Stimulated activated naive CD8-positive, alpha-beta T cell treated with anti-CD3 and anti-CD28 coated beads, Interleukin-15, Interleukin-2, amounts not matched to agents 100 U/mL and 50 U/mL, for 24 hours (primary cell): ENCODE results near the gene POLD4.
"Not testable (repeated sequence)": the region's sequence is repeated elsewhere in the genome, so short reads cannot be mapped to it uniquely, and the experiment has no call there.

Experiments used
- ATAC-seq: fragments of 150-1000 bp; cut with Tn5 transposase; one replicate; pipeline ENCODE4 v1.10.0; 2021
- DNase-seq: peaks from one replicate; pipeline ENCODE4 v3.0.0; 2021

POLD4 gene

DNA sequence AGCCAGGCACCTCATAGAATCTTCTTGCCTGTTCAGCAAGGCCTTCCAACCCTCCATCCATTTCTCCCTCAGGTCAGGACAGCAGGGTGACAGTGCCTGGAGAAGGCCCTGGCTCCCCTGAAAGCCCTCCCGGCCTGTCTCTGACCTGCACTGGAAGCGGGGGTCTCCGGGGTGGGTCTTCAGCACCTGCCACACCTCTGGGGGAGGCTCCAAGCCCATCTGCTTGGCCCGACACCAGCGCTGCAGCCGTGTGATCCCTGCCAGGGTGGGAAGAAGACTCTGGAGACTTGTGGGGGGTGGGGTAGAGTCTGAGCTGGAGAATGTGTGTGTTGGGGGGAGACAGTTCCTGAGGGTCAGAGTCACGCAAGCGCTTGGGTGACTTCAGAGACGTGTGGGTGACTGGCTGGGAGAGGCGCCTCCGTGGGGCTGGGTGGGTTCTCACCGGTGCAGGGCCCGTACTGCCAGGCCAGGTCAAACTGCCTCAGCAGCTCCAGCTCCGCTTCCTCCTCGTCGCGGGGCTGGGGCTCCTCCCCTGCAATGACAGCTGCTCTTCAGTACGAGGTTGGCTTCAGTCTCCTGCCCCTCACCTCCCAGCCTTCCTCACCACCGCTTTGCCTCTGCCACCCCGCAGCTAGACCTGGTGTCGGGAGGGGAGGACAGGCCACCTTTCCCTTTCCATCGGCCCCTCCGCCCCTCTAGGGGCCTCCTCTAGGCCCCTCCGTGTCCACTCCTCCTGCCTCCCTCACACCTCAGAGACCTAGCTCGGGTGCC, 615 bp downstream of the POLD4 start:
- peak; percentile 20 for ATAC-seq
- peak; percentile 62 for DNase-seq

DNA sequence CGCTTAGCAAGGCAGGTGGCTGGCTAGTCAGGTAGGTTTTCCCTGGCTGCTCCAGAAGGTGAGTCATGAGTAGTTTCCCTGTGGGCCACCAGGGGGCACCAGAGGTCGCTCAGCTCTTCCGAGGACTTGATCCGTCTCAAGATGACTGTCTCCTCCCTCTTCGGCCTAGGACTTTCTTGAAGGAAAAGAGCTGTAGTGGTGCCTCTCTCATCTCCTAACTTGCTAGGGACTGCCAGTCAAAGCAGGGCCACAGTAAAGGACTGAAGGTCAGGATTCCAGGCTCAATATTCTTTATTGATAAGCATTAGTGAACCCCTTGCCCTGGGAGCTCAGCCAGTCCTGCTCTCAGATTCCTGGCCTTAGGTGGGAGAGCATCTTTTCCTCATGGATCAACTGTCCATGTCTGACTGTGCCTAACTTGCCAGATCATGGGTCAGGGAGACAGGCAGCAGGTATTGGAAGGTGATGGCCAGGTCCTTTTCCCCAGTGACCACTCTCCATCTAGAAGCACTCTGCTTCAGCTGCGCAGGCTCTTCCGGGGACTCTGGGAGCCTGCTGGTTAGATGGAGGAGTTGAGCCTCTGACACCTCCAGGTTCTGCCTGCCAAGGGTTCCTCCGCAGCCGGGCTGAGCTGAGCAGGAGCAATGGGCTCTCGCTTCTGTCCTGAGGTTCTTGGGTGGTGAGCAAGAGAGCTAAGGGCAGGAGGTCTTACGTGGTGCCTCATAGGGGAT, 1.9 kb downstream of the POLD4 start:
- ATAC-seq, result no peak

DNA sequence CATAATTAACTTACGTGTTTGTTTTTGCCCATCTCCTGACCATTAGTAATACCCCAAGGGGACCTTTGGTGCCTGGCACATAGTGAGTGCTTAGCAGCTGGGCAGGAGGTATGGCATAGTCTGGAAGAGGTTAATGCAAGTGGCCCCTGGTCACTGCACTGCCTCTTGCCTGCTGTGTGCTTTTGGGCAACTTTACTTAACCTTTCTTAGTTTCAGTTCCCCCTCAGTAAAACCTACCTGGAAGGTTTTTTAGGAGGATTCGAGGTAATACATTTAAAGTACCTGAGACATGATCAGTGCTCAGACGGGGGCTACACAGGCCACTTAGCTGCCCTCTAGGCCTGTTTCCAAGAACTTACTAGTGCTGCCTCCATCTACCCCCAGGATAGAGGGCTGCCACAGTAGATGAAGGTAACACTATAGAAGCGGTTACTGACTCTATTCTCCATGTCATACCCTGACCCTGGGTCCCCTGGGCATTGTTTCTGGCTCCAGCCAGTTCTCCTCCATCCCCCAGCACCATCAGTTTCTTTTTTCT, 3.3 kb downstream of the POLD4 start:
- DNase-seq (no peak), ATAC-seq (no peak)

More for the DNA sequence above, 1.9 kb downstream of the POLD4 start:
- DNase-seq, result peak; percentile 66

DNA sequence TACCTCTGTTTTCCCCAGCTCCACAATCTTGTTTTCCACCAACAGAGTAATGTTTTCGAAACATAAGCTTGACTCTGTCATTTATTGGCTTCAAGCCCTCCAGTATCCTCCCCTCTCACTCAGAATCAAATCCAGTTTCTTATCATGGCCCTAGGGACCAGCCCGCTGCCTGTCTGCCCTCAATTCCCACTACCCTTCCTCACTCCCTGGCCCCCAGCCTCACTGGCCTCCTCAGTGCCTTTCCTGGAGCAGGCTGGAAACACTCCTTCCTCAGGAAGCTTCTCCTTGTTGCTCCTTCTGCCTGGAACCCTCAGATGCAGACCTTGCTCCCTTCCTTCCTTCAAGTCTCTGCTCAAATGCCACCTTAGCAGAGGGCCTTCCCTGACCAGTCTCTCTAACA, 3.9 kb downstream of the POLD4 start:
- ATAC-seq (no peak), DNase-seq (no peak)

DNA sequence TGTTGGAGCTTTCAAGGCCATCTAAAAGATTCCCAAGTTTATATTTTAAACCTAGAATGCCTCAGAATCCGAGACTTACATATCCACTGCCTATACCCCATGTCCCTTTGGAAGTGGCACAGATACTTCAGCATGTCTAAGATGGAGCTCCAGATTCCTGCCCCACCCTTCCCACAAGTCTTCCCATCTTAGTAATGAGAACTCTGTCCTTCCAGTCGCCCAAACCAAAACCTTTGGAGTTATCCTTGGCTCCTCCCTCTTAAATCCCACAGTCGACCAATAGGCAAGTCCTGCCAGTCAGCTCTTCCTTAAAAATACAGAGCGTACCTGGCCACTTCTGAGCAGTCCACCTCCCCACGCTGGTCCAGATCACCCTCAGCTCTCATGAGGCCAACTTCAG, 4.3 kb downstream of the POLD4 start:
- DNase-seq (no peak), ATAC-seq (no peak)

DNA sequence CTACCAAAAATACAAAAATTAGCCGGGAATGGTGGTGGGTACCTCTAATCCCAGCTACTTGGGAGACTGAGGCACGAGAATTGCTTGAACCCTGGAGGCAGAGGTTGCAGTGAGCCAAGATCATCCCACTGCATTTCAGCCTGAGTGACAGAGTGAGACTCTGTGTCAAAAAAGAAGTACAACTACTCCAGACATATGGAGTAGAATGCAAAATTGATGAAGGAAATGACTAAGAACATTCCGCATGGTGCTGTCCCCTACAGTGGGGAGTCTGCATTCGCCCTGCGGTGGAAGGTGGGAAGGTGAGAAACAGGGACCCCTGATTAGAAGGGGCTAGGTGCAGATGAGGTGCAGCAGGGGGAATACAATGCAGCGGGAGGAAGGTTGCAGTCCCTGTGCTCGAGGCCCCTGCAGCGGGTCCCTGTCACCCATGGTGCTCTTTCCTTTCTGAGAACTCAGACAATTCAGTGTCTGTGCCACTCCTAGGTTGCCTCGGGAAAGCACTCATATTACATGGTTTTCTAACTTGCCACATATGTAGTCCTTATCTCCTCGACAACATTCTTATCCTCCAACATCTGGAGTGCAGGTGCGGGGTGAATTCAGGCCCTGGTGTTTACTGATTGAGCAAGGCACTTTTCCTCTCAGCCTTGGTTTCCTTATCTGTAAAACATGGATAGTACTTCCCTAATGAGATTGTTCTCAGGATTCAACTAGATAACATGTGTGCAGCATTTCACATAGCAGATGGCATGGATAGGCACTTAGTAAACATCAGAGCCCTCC, 5.2 kb downstream of the POLD4 start:
- no peak for DNase-seq
- no peak for ATAC-seq

DNA sequence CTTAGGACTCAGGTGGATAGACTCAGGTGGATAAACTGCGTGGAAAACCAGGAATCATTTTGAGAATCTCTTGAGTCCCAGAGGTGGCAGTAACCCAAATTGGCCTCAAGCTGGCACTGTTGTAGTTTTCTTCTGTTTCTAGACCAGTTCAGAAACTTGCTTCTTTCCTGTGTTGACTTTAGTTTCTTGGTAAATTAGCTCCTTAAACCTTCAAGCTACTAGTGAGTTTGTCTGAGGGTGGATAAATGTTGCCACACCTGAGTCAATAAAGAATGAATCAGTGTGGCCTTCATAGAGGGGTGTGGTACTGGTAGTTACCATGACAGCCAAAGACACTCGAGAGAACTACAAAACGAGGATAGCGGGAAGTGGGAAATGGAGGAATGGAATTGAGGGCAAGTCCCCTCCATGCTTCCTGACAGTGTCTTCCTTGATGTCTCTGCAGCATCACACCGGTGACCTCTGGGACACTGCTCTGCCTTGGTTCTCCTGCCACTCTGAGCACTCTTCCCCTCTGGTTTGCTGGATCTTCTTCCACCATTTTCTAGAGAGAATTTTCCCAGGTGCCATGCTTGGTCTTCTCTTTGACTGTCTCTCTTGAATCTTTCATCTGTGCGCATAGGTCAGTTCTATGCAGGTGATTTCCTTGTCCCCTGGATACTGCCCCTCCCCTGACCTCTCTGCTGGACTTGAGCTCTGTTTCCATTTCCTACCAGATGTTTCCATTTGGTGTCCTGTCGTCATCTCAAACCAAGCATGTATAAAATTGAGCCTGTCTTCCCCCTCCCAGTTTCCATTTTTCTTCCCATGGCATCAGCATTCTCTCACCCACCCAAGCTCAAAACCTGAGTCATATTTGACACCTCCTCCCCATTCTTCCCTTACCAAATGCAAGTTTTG, 7.2 kb downstream of the POLD4 start:
- ATAC-seq (peak; percentile 37), DNase-seq (no peak)

DNA sequence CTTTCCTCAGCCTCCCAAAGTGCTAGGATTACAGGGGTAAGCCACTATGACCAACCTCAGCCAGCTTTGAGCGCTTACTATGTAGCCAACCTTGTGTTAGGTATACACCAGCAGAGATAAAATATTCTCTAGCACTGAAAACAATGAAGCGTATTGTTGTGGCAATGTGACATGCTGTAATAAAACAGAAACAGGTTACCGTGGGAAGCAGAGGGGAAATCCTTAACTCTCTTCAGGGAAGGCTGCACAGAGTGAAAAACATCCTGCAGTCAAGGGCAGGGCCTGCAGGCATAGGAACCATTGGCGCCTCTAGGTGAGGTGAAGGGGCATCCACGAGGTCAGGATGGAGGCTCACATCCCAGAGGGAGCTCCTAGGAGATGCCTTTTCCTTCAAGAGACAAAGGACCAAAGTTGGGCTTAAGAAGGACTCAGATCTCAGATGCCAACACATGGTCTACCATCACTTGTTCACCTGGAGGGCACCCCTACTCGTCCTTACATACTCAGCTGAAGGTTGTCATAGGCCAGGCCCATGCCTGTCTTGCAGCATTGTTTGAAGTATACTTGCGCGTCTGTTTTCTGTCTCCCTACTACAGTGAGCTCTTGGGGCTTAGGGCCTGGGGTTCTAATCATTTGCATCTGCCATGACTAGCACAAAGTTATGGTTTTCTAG, 8.0 kb downstream of the POLD4 start:
- DNase-seq, result no peak
- ATAC-seq, result peak; percentile 38

DNA sequence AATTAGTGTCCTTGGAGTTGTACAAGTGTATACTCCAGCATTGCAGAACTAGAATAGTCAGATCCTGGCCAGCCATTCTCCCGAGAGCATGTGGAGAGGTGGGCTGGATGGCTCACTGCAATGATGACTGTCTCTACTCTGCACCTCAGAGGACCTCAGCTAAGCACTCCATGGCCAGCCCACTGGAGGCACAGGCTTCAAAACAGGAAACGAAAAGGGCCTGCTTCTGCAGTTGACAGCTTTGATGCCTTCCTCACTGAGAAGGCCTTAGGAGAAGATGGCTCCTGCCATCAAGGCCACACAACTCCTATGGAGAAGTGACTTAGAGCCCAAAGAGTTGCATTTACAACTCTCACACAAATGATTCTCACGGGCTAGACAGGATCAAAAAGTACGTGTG, 9.1 kb downstream of the POLD4 start:
- DNase-seq, result no peak

DNA sequence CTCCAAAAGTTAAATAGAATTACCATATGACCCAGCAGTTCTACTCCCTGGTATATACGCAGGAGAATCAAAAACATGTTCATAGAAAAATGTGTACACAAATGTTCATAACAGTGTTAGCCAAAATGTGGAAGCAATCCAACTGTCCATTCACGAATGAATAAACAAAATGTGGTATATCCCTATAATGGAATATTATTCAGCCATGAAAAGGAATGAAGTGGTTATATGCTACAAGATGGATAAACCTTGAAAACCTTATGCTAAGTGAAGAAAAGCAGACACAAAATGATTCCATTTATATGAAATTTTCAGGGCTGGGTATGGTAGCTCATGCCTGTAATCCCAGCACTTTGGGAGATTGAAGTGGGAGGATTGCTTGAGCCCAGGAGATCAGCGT, 16.1 kb downstream of the POLD4 start:
- DNase-seq (no peak), ATAC-seq (no peak)

More for the DNA sequence above, 9.1 kb downstream of the POLD4 start:
- ATAC-seq, result peak; percentile 44

DNA sequence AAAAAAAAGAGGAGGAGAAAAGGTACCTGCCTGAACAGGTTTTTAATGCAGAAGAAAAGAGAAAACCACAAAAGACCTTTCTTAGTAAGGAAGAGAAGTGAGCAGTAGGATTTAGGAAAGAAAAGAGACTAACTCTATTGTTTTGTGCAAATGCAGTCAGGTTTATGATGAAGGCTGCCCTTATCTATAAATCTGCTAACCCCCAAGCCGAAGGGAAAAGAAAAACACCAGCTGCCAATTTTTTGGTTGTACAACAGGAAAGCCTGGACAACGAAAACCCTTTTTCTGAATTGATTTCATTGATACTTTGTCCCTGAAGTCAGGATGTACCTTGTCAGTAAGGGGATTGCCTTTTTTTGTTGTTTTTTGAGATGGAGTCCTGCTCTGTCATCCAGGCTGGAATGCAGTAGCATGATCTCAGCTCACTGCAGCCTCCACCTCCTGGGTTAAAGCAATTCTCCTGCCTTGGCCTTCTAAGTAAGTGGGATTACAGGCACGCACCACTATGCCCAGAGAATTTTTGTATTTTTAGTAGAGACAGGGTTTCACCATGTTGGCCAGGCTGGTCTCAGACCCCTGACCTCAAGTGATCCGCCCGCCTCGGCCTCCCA, 21.2 kb downstream of the POLD4 start:
- ATAC-seq (no peak), DNase-seq (no peak)

DNA sequence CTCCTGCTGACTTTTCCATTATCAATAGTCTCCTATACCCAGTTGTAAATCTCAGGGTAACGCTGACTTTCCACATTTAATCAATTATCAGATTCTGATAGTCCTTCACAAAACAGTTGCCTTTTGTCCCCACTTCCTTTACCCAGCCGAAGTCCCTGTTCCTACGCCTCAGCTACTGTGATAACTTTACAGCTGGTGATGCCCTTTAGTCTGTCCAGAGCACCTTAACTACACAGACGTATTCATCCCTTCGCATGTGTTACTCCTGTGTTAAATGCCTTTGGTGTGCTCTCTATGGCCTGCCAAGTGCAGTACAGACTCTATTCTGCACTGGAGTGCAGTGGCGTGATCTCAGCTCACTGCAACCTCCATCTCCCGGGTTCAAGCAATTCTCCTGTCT, 29.8 kb downstream of the POLD4 start:
- ATAC-seq (no peak), DNase-seq (no peak)

DNA sequence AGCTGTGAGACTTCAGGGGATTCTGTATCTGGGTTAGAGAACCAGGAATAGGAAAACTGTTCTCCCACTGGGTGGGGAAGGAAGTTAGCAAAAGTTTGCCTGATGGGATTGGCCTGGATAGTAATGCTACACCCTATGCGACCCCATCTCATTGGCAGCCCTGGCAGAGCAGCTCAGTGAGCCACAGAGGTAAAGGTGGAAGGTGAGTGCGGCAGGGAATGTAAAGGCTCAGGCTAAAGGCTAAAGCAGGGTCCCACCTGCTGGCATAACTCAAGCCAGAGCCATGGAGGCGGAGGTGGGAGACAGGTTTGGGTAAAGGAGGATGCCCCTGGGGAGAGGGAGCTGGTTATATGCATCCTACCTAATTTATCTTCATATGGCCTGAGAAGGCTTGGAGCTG, 31.3 kb downstream of the POLD4 start:
- no peak for DNase-seq
- no peak for ATAC-seq

DNA sequence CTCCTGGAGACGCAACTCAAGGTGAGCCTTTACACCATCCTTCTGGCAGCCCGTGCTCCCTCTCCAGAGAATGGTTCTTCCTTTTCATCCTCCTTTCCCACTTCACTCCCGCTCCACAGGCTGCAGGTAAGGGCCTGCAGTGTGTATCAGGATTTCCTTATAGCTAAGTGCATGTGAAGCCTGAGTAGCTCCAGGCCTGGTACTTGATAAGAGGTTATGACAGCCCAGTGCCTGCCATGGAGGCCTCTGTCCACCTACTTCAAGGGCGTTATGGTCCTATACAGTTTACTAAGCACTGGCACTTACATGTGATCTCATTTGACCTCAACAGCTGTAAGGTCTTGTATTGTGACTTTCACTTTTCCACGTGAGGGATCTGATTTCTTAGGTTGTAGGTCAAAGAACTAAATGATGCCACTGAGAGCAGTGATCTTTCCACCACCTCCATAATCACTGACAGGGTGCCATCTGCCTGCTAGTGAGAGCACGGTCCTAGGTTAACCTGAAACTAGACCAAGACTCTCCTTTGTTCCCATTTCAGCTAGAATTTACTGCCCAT, 32.0 kb downstream of the POLD4 start:
- no peak for ATAC-seq

DNA sequence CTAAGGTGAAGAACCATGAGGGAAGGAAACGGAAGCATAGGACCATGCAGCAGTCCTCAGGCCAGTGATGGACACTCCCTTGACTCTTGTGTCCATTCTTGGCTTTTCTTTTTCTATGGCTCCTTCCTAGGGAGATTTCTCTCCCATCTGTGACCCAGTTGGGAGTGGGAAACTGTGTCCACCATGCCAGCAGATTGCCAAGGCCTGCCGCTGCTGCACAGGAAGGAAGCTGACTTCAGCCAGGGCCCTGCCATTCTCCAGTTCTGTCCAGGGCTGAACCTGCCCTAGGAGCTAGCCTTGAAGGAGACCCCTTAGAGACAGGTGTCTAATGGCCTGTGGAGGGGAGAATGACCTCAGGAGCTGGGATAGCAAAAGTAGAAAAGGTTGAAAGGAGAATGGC, 32.7 kb downstream of the POLD4 start:
- ATAC-seq (no peak), DNase-seq (no peak)

More for the DNA sequence above, 32.0 kb downstream of the POLD4 start:
- no peak for DNase-seq

DNA sequence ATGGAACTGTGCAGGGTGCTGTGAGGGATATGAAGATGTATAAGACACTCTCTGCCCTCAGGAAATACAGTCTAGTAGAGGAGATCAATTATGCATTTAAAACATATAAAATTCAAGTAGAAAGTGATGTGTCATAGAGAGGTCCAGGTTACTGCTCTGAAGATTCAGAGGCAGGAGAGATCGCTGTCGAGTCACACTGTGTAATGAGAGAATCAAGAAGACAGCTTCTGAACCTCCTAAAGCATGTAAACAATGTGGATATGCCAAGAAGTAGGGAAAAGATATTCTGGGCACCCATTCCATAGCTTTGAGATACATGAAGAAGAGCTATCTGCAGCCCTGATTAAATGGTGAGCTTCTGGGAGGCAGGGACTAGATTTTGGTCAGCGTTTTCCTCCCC, 33.3 kb downstream of the POLD4 start:
- DNase-seq (no peak), ATAC-seq (no peak)

DNA sequence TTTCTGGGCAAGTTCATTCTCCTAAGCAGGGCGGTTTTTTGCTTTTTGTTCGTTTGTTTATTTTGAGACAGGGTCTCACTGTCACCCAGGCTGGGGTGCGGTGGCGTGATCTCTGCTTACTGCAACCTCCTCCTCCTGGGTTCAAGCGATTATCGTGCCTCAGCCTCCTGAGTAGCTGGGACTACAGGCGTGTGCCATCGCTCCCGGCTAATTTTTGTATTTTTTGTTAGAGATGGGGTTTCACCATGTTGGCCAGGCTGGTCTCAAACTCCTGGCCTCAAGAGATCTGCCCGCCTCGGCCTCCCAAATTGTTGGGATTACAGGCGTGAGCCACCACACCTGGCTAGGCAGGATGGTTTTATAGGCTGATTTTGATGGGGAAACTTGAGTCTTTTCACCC, 34.5 kb downstream of the POLD4 start:
- DNase-seq, result not testable (repeated sequence)

DNA sequence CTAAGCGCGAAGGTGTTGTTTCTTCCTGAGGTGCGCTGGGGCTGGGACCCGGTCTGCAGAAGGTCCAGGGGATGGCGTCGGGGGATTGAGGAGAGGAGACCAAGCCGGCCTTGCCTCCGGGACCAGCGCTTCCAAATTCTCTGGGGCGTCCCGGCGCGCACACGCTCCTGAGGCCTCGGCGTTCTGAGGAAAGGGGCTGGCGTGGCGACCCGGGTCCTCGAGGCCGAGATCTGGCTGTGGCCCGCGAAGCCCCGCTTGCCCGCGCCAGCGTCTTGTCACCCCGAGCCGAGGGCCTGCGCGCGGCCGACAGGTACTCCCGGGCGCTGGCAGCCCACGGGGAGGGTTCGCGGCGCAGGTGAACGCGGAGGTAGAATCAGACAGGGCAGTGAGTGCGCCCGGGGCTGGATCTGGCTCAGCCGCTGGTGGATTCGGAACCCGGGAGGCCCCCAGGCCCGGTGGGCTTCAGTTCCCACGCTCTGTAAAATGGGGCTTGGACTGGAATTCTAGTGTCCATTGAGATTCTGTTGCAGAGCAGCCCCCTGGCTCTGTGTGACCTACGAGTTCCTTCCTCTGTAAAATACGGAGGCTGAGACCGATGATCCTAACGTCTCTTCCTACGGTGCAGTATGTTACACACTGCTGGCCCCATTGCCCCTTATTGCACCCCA, 35.3 kb downstream of the POLD4 start:
- DNase-seq (no peak), ATAC-seq (peak; percentile 0)

More for the DNA sequence above, 34.5 kb downstream of the POLD4 start:
- ATAC-seq, result not testable (repeated sequence)

DNA sequence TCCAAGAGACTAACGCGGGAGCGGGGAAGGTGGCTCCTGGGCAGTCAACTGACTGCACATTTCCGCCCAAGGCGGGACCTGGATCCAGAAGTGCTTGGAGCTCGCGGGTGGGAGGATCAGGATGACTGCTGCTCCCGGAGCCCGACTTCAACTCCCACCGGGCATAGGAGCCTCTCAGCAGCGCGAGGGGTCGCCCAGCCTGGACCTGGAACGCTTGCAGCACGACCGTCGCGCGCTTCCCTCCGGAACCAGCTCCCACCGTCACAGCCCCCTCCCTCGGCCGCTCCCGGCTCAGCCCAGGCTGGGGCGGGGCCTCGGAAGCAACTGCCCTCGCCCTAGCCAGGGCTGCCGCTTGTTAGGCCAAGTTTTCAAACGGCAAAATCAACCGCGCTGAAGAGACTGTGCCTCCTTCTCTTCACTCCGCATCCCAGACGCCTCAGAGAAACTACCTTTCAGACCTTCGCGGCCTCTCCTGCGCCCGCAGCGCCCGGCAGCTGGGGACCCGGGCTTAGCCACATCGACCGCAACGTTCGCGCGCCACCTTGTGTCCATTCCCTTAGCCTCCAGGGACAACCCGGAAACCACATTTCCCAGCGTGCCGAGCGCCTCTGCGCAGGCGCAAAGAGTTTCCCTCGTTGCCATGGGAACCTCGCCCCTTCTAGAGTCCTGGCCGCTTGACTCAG, 36.0 kb downstream of the POLD4 start:
- peak; percentile 99 for DNase-seq
- ATAC-seq, result peak; percentile 88
